Osteoblast (primary cell): Measurements from ENCODE around the gene PLAA. TPM values are rescaled to one million over a fixed set of nuclear protein-coding genes. Genes with fewer than 3 reads are reported as not detected.

Experiments
- DNase-seq: peaks from one replicate; pipeline ENCODE4 v3.0.0; 2011; ENCODE audit warnings: low spot score, mixed read lengths; ENCODE audit not compliant: insufficient read length; ENCODE audit errors: missing footprints
- H2AFZ ChIP-seq: 2 replicates; pipeline ENCODE4 v1.6.0; 2011; ENCODE audit warnings: mild to moderate bottlenecking, low read length
- H3K27ac ChIP-seq: 2 replicates; pipeline ENCODE4 v1.5.1; 2011; ENCODE audit warnings: mild to moderate bottlenecking, low read depth, low read length, moderate library complexity
- H3K27me3 ChIP-seq: 2 replicates; pipeline ENCODE4 v1.6.0; 2012; ENCODE audit warnings: mild to moderate bottlenecking, control low read depth, inconsistent platforms, low read length, moderate library complexity; ENCODE audit not compliant: insufficient read depth
- H3K36me3 ChIP-seq: 2 replicates; pipeline ENCODE4 v1.5.1; 2011; ENCODE audit warnings: mild to moderate bottlenecking, low read length, control low read depth, moderate library complexity; ENCODE audit not compliant: insufficient read depth
- H3K4me1 ChIP-seq: 2 replicates; pipeline ENCODE4 v1.5.1; 2011; ENCODE audit warnings: mild to moderate bottlenecking, low read length, control low read depth, moderate library complexity; ENCODE audit not compliant: insufficient read depth
- H3K4me2 ChIP-seq: 2 replicates; pipeline ENCODE4 v1.6.0; 2011; ENCODE audit warnings: mild to moderate bottlenecking, low read length; ENCODE audit not compliant: insufficient read depth
- H3K4me3 ChIP-seq: fragments of 200-600 bp; sonication (generic); 3 replicates; pipeline ENCODE4 v1.5.1; 2012; ENCODE audit warnings: mild to moderate bottlenecking, low read length, inconsistent platforms; ENCODE audit not compliant: insufficient read depth
- H3K79me2 ChIP-seq: 2 replicates; pipeline ENCODE4 v1.6.0; 2012; ENCODE audit warnings: mild to moderate bottlenecking, low read length, control low read depth, inconsistent platforms; ENCODE audit not compliant: insufficient read depth
- H3K9me3 ChIP-seq: 2 replicates; pipeline ENCODE4 v1.5.1; 2011; ENCODE audit warnings: low read depth, low read length, control low read depth
- H4K20me1 ChIP-seq: 2 replicates; pipeline ENCODE4 v1.6.0; 2012; ENCODE audit warnings: mild to moderate bottlenecking, low read length, control low read depth; ENCODE audit not compliant: insufficient read depth
- total RNA-seq: library from RNA; depleted of rRNA; stranded (reverse); fragments of >200 nt; gene quantifications from 2 replicates; pipeline ENCODE4 v1.2.3, GENCODE V29; 2012
- TF ChIP-seq, protein P1 (sequence below): IDR thresholded peaks from 2 replicates; pipeline ENCODE4 v1.5.1; 2011; ENCODE audit warnings: mild to moderate bottlenecking, low read depth, low read length, moderate library complexity; ENCODE audit errors: extremely low read depth

The PLAA gene
- total RNA-seq, 1 donor = 42.3 TPM

DNA sequence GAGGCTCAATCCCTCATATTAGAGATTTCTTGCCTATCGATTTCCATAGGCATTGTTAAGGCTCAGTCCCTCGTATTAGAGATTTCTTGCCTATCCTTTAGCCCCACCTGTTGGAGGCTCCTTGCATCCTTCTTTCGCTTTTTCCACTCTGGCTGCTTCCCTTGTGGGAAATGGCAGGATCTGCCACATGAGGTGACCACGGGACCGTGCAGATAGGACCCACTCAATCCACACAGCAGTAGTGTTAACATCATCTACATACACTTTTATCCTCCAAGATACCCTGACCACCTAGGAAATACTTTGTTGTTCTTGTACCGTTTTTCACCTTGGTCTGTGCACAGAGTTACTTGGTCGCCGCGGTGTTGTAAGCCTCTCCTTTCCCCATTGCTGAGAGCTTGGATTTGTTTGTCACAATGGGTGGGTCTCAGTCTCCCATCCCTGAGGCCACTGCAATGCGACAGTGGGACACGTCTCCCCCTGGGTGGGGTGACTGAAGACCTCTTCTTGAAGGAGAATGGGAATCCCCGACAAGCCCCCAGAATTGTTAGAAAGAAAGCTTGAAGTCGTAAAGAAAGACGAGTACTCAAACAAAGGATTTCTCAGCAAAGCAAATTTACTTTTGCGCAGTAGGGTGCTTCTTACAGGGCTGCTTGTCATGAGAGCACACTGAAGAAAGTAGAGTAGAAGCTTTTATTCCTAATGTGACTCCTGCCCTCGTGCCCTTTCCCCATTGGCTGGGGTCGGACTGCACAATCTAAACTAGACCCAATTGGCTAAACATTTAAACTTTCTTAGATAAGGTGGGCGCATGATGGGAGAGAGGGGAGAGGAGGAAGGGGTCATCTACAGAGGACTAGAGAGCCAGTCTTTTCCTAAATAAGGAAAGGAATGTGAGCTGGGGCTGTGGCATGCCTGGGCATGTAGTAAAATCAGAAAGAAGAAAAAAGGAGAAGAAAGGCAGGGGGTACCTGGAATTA lies 29.0 kb upstream of the PLAA start:
- Histone ChIP-seq H3K79me2 (no peaks in the 10 kb centered on the region), H3K9me3 (no peaks in the 10 kb centered on the region)
- no peak for DNase-seq

DNA sequence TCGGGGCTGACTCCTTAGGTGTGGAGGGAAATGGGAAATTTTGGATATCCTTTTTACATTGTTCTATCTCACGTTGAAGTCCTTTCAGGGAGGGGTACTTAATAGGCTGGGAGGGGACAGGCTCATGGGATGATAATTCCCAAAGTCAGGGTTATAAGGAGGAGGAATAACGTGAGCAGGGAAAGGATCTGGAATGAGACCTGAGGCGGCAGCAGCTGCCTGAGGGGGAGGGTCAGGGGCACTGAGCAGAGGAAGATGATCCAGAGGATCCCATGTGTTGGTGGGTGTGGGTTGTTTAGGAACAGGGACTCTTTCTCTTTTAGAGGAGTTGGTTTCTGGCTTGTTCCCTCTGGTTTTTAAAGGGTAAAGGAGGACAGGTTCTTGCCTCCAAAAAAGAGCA lies 27.9 kb upstream of the PLAA start:
- no peak overlapping the region for H2AFZ ChIP-seq
- no peak overlapping the region for H3K4me3 ChIP-seq
- no peaks in the 10 kb centered on the region for H3K36me3 ChIP-seq
- no peak for DNase-seq
- H3K4me2 ChIP-seq = no peak overlapping the region
- no peaks in the 10 kb centered on the region for H4K20me1 ChIP-seq
- H3K27ac ChIP-seq = no peak overlapping the region
- TF ChIP-seq, protein P1, sequence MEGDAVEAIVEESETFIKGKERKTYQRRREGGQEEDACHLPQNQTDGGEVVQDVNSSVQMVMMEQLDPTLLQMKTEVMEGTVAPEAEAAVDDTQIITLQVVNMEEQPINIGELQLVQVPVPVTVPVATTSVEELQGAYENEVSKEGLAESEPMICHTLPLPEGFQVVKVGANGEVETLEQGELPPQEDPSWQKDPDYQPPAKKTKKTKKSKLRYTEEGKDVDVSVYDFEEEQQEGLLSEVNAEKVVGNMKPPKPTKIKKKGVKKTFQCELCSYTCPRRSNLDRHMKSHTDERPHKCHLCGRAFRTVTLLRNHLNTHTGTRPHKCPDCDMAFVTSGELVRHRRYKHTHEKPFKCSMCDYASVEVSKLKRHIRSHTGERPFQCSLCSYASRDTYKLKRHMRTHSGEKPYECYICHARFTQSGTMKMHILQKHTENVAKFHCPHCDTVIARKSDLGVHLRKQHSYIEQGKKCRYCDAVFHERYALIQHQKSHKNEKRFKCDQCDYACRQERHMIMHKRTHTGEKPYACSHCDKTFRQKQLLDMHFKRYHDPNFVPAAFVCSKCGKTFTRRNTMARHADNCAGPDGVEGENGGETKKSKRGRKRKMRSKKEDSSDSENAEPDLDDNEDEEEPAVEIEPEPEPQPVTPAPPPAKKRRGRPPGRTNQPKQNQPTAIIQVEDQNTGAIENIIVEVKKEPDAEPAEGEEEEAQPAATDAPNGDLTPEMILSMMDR = no peak
- no peaks in the 10 kb centered on the region for H3K9me3 ChIP-seq
- peaks cover 3% of the 10 kb centered on the region for H3K79me2 ChIP-seq
- H3K4me1 ChIP-seq = peaks cover 5% of the 10 kb centered on the region
- H3K27me3 ChIP-seq = no peaks in the 10 kb centered on the region

More for the DNA sequence above, 29.0 kb upstream of the PLAA start:
- no peaks in the 10 kb centered on the region for H4K20me1 ChIP-seq
- peak overlapping the region; percentile 32 for H3K27ac ChIP-seq
- no peaks in the 10 kb centered on the region for H3K36me3 ChIP-seq
- H2AFZ ChIP-seq = peak overlapping the region; percentile 44
- TF ChIP-seq, protein P1 = peak; percentile 80
- H3K4me2 ChIP-seq = peak overlapping the region; percentile 55
- H3K4me3 ChIP-seq = no peak overlapping the region
- H3K4me1 ChIP-seq = peaks cover 5% of the 10 kb centered on the region
- H3K27me3 ChIP-seq = no peaks in the 10 kb centered on the region

DNA sequence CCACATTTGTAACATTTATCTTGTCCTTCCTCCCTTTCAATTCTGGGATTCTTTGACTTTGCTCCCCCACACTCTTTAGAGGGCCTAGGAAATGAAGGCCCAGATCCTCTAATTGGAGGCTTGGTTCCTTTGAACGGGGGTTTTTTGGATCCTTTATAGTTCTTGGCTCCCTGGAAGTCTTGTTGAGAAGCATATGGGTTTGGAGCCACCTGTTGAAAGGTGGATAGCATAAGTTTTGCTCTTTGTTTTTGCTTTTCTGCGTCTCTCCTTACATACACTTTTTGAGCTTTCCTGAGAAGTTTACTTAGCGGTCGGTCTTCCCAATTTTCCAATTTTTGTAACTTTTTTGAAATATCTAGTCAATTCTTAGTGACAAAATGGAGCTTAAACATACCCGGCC lies 26.9 kb upstream of the PLAA start:
- peaks cover 5% of the 10 kb centered on the region for H3K4me1 ChIP-seq
- H3K4me2 ChIP-seq = no peak overlapping the region
- no peaks in the 10 kb centered on the region for H3K27me3 ChIP-seq
- H3K4me3 ChIP-seq = no peak overlapping the region
- TF ChIP-seq, protein P1 = no peak
- no peak overlapping the region for H2AFZ ChIP-seq
- no peaks in the 10 kb centered on the region for H3K36me3 ChIP-seq
- H3K9me3 ChIP-seq = no peaks in the 10 kb centered on the region
- DNase-seq = no peak
- H4K20me1 ChIP-seq = no peaks in the 10 kb centered on the region
- H3K79me2 ChIP-seq = peaks cover 3% of the 10 kb centered on the region
- no peak overlapping the region for H3K27ac ChIP-seq

DNA sequence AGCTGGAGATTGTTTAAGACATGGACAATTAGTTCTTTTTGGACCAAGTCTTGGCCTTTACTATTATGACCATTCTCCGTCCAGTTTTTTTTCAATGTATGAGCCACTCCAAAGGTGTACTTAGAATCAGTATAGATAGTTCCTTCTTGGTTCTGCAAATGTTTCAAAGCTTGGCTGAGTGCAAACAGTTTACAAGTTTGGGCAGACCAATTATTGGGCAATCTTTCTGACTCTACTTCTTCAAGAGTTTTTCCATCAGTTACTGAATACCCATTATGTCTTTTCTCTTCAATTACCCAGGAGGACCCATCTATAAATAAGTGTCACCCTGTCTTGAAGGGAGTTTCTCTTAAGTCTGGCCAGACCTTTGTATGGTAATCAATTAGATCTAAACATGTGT lies 24.7 kb upstream of the PLAA start:
- Histone ChIP-seq H2AFZ (no peak overlapping the region), H3K36me3 (no peaks in the 10 kb centered on the region), H4K20me1 (no peaks in the 10 kb centered on the region), H3K4me1 (peaks cover 4% of the 10 kb centered on the region), H3K27me3 (no peaks in the 10 kb centered on the region), H3K9me3 (no peaks in the 10 kb centered on the region), H3K79me2 (peaks cover 3% of the 10 kb centered on the region), H3K27ac (no peak overlapping the region), H3K4me2 (no peak overlapping the region), H3K4me3 (no peak overlapping the region)
- TF ChIP-seq, protein P1 = no peak
- no peak for DNase-seq
